SK-N-SH (cell line): ENCODE measurements around the gene SUCLG2.

ENCODE experiments used
- EZH2phosphoT487 ChIP-seq: fragments of 200-600 bp; sonication (generic); IDR thresholded peaks from 2 replicates; pipeline ENCODE4 v1.6.1; 2017; ENCODE audit warnings: low read depth, mixed run types, mild to moderate bottlenecking, antibody characterized with exemption, moderate library complexity, borderline replicate concordance
- GATA2 ChIP-seq: sonication (generic); formaldehyde crosslinking; IDR thresholded peaks from 2 replicates; pipeline ENCODE4 v1.5.0; 2020; ENCODE audit warnings: mild to moderate bottlenecking, missing genetic modification reagents
- NRF1 ChIP-seq: IDR thresholded peaks from 2 replicates; pipeline ENCODE4 v1.6.1; 2012; ENCODE audit warnings: low read depth, mild to moderate bottlenecking, low read length
- POLR2AphosphoS5 ChIP-seq: IDR thresholded peaks from 2 replicates; pipeline ENCODE4 v1.6.1; 2012; ENCODE audit warnings: low read depth, low read length
- SMC3 ChIP-seq: IDR thresholded peaks from 2 replicates; pipeline ENCODE4 v1.6.1; 2012; ENCODE audit warnings: low read depth, low read length, improper control_type of control experiment
- YY1 ChIP-seq: IDR thresholded peaks from 2 replicates; pipeline ENCODE4 v1.4.0; 2012; ENCODE audit warnings: low read depth, mild to moderate bottlenecking
- TF ChIP-seq, protein P1 (sequence below): fragments of 200-600 bp; sonication (generic); IDR thresholded peaks from 2 replicates; pipeline ENCODE4 v1.6.1; 2017; ENCODE audit warnings: antibody characterized with exemption, mild to moderate bottlenecking, moderate library complexity
- TF ChIP-seq, protein P2 (sequence below): IDR thresholded peaks from 2 replicates; pipeline ENCODE4 v1.4.0; 2012; ENCODE audit warnings: low read depth

DNA sequence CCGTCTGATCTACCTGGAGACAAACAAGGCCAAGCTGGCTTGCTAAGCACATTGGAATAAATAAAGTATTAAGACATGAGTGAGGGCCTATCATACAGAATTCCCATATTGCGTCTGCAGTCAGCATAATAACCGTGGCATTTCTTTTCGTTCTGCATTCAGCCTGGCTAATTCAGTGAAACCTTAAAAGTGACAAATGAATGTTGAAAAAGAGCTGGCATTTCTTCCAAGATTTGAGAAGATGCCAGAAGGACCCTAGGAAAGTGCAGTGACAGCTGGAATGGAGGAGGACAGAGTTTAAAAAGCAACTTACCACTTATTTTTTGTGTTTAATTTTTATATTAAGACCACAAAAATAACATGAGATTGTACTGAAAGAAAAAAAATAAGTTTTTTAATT is 67.1 kb downstream of the SUCLG2 start:
- TF ChIP-seq, protein P1, sequence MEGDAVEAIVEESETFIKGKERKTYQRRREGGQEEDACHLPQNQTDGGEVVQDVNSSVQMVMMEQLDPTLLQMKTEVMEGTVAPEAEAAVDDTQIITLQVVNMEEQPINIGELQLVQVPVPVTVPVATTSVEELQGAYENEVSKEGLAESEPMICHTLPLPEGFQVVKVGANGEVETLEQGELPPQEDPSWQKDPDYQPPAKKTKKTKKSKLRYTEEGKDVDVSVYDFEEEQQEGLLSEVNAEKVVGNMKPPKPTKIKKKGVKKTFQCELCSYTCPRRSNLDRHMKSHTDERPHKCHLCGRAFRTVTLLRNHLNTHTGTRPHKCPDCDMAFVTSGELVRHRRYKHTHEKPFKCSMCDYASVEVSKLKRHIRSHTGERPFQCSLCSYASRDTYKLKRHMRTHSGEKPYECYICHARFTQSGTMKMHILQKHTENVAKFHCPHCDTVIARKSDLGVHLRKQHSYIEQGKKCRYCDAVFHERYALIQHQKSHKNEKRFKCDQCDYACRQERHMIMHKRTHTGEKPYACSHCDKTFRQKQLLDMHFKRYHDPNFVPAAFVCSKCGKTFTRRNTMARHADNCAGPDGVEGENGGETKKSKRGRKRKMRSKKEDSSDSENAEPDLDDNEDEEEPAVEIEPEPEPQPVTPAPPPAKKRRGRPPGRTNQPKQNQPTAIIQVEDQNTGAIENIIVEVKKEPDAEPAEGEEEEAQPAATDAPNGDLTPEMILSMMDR, result no peak
- TF ChIP-seq YY1 (no peak), NRF1 (no peak), EZH2phosphoT487 (no peak), POLR2AphosphoS5 (no peak), GATA2 (CRISPR knock-in tag) (no peak), SMC3 (no peak)
- TF ChIP-seq, protein P2, sequence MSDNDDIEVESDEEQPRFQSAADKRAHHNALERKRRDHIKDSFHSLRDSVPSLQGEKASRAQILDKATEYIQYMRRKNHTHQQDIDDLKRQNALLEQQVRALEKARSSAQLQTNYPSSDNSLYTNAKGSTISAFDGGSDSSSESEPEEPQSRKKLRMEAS, result no peak
